GM11168 (cell line): ENCODE data around the gene LIMS2.

Source experiments
- in situ Hi-C: fragments of 300-500 bp; cut with MboI; formaldehyde crosslinking; loops from one replicate; pipeline ENCODE4 v1.12.0; 2022; ENCODE audit warnings: low sequenced_read_pairs; ENCODE audit not compliant: unreplicated experiment

The LIMS2 gene

DNA sequence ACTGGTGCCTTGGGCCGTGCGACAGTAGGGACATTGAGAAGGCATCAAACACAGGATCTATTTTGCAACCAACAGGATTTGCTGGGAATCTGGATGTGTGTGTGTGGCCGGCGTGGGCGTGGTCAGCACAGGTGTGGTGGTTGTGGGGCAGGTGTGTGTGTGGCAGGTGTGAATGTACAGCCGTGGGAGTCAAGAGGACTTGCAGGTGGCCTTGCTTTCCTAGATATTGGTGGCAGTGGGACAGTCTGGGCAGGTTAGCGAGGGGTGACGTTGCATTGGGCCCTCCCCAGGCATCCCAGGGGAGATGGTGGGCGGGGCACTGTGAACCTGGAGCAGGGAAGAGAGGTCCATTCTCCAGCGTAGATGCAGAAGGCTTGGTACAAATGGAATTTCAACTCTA lies 3.2 kb upstream of the LIMS2 start:
- in situ Hi-C loops = no loop called here

DNA sequence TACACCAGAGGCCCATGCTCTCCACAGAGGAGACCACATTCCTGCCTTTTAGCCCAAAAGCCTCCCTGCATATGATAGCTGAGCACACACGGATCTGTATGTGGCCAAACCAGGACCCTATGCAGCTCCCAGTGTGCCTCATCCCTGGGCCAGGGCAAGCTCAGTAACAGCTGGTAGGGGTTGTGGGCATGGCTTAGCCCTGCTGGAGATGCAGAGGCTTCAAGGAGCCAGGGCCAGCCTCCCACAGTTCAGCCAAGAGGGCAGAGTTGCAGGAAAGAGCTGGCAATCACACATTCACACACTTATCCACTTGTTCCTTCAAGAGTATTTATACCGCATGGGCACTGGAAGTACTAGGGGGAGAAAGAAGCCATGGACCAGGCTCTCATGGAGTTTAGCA lies 1.6 kb upstream of the LIMS2 start:
- in situ Hi-C loops = no loop called here

DNA sequence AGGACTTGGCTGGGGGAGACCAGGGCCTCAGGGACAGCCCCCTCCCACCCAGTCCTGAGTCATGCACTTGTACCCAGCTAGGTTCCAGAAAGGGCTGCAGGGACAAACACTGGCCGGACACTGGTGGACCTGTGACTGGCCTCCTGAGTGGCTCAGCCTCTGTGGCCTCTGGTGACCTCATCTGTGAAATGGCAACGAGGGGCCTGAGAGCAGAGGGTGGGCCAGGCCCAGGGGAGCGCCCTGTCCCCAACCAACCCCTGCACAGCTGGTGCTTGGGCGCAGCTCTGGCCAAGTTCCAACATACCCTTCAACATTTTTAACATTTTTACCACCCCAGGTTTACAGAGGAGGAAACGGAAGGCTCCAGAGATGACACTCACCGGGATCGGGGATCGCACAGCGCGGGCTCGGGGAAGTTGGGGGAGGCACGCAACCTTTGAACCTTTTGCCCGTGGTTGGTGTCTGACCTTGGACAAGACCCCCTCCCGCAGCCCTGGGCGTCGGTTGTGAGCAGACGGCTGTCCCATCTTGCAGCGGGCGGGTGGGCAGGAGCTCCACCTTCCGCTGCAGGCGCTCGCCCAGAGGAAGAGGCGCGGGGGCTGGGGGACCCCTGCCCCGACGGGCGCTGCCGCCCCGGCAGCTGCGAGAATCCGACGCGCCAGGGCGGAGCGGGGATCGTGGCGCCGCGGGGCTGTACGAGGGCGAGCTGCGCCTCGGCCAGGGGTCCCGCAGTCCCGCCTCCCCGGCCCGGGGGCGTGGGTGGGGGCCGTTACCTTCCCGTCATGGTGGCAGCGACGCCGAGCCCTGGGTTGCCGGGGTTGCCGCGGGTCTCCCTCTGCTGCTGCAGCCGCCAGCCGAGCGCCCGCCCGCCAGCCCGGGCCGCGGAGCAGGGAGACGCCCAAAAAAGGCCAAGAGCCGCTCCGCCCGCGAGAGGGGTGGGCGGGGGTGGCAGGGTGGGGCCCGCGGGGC lies 805 bp downstream of the LIMS2 start:
- in situ Hi-C loops = no loop called here

DNA sequence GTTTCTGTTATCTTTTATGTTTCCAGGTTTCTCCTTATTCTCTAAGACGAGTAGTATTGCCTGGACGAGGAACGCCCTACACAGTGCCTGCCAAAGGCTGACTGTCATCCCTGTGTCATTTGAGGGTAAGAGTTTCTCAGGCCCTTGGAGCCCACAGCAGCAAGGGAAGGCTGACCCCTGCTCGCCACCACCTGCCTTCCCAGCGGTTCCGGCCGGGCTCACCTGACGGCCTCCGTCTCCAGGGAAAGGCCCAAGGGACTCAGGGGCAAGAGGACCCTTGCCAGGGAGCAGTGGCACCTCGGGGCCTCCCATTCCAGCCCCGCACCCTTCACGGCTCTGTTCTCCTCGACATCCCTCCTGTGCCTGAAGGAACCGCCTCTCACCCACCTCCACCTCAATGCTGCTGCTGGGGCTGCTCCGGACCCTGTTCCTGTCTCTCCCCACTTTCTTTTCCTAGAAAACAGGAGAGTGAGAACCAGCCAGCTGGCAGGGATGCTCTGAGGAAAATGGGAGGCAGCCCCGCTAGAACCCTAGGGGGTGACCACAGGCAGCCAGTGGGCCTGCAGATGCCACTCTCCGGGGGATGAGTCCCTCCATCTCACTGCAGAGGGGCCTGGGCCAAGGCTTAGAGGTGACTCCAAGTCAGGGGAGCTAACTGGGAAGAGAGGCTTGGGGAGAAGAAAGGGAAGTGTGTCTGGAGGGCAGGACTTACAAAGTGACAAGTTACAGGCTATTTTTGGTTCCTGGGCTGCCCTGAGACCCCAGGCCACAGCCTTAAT lies 1.9 kb downstream of the LIMS2 start:
- in situ Hi-C loops = no loop called here

DNA sequence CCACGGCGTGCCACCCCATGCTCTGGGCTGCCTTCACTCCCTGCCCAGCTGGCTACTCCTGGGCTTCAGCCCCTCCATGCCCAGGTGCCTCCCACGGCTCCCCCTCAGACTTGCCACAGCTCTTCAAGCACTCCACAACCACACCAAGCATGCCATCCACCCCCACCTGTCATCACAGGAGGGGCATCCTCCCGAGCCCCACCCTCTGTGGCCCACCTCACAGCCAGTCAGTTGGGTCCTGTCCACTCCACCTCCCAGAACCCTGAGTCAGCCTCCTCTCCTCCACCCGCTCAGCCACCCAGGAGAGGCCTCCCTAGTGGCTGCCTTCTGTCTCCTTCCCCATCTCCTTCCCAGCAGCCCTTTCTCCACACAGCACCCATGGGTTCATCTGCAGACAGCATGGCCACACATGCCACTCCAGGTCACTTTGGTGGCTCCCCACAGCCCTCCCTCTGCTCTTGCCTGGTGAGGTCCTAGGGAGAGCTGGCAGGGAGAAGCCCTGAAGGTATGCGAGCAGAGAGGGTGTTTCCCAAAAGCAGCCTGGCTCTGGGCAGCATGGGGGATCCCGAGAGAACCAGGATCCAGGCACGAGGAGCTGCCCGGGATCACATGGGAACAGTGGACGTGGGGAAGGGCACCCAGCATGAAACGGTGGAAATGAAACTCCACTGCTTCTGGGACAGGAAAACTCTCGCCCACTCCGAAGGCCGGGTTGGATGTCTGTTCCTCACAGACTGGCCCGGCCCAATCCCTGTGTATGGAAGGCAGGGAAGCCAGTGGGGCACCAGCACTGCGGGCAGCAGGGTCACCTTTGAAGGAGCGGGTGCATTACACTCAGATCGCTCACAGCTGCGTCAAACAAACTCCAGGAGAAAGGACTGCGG lies 2.7 kb downstream of the LIMS2 start:
- in situ Hi-C loops = no loop called here

DNA sequence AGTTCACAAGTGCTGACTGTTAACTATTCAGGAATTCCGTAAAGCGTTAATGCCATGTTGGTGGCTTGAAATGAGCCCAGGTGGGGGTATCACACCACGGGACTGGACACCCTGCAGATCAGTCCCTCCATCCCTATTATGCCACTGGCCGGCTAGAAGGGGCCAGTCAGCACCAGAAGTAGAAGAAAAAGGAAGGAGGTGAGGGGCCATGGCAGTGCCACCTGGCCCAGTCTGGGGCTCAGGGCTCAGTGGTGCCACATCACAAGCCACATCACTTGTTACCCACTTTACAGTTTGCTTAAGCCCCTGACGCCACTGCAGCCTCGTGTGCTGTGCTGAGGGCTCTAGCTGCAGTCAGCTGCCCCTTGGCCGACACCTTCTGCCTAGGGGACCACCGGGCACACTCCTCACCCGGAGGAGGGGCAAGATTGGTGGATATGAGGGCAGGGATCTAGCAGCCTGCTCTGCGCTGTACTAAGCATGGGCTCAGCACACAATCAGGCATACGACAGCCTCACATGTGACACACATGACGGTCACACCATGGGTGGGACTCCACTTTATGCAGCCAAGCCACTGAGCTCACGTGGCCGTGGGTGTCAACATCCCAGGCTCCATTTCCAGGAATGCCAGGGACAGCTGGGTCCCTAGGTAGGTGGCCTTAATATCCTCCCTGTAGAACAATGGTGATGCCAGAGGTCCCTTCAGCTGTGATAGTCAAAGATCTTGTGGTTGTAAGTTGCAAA lies 3.6 kb downstream of the LIMS2 start:
- in situ Hi-C loops = no loop called here

- in situ Hi-C loops = no loop called here
Observed at GRCh38 chr2:127670957-127671290, 4.4 kb downstream of the LIMS2 start.

- in situ Hi-C loops = no loop called here
Observed at GRCh38 chr2:127670055-127670956, 5.0 kb downstream of the LIMS2 start.

- in situ Hi-C loops = no loop called here
Observed at GRCh38 chr2:127669056-127669455, 6.3 kb downstream of the LIMS2 start.

DNA sequence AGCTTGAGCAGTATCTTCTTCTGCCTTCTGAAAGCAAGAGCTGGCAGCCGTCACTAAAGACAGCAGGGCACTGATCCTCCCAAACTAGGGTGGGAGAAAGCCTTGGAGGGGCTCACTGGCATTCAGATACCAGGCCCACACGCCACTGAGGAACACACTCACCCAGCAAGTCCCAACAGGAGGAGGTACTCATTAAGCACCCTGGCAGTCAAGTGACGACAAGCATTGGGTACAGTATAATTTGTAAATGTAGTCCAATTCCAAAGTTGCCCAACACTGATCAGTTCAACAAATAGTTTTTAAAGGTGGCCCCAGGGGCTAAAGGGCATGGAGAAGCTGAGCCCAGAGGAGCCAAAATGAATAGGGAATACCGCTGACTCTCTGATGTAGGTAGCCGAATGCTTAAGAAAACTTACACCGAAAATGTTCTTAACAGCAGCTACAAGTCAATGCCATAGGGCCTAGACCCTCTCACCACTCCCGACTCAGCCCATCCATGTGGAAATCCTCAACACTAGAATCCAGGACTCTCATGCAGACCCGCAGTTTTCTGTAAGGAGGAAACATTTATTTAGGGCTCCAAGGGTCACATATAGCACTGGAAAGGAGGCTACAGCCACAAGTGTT lies 9.9 kb downstream of the LIMS2 start:
- in situ Hi-C loops = no loop called here

DNA sequence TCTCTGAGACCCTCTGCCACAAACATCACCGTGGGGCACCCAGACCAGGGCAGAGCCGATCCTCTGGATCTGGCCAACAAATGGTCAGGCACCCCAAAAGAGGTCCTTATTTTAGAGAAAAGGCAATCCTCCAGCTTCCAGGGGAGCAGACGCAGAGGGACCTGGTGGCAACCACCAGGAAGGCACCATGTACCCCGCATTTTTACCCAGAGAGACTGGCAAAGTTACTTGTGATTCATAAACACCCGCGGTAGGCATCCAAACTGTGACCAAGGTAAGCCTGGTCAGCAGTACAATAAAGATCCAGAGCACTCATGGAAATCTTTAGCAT lies 10.5 kb downstream of the LIMS2 start:
- in situ Hi-C loops = no loop called here

DNA sequence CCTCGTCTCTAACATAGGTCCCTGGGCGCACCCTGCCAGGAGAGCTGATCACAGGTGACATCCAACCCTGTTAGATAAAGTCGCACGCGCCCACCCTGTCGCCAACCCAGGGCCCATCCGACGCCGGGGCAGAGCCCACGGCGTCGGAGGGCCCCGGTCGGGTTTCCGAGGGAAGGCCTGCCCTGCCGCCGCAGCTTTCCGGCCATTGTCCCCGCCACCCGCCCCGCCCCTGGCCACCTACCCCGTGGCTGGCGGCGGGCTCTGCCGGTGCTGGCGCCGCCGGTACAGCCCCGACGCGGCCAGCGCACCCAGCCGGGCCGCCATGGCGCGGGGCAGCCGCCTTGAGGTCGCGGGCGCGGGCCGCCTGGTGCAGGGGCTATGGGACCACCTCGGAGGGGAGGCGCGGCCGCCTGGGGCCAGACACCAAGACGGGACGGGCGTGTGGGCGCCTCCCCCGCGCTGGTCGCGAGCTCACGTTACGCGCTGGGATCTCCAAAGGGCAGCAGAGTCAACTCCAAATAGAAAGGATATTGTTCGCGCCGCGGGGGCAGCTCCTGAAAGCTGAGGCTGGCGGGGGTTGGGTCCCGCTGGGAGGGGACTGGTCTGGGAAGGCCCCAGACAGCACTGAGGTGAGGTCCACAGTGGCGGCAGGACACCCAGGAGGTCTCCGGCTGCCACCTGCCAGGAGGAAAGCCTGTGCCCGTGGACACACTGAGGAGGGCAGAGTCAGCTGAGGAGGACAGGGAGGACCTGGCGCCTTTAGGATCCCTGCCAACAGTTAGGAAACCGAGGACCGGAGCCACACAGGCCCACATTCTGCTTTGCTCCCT lies 11.1 kb downstream of the LIMS2 start:
- in situ Hi-C loops = no loop called here

GRCh38 chr2:127663566-127664064 lies 11.7 kb downstream of the LIMS2 start:
- in situ Hi-C loops = no loop called here

GRCh38 chr2:127662937-127663565 lies 12.3 kb downstream of the LIMS2 start:
- in situ Hi-C loops = no loop called here

DNA sequence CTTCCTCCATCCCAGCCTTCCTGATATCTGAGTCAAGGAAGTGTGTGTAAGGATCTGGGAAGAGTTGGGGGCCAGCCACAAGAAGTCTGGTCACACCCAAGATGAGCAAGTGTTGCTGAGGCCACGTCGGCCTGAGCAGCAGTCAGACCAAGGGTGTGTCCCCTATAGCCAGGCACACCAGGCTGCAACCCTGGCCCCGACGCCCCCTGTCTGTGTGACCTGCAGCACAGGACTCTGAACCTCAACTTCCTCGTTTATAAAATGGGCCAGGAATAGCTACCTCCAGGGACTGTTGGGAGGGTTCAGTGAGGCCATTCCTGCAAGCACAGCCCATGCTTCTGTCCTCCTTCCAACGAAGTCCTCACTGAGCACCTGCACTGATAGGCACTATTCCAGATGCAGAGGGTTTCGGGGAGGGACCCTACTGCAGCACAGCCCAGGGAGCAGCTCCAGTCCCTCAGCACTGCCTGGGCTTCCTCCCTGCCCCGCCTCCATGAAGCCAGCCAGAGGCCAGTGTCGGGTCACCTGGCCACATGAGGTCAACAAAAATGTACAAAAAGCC lies 13.3 kb downstream of the LIMS2 start:
- in situ Hi-C loops = no loop called here

DNA sequence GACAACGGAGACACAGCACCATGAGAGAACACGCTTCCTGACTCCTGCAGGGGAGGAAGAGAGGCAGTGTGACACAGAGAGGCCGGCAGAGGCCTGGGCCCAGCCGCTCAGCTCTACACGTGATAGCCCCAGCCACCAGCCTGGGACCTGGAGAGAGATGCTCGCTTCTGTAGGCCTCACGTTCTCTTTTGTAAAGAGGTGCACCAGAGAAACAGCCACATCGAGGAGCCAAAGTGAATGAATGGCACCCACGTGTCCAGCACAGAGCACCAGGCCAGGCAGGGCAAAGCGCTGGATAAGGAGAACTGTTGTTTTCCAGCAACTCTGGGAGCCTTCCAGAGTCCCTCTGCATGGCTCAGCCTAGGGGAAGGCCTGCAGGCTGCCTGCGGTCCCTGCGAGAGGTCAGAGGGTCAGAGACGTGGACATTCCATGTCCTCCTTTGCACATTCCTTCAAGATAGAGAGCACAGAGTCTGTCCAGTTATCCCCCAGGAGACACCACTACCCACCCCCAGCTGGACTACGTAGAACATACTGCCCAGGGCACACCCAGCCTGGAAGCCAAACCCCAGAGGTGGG lies 14.2 kb downstream of the LIMS2 start:
- in situ Hi-C loops = no loop called here

DNA sequence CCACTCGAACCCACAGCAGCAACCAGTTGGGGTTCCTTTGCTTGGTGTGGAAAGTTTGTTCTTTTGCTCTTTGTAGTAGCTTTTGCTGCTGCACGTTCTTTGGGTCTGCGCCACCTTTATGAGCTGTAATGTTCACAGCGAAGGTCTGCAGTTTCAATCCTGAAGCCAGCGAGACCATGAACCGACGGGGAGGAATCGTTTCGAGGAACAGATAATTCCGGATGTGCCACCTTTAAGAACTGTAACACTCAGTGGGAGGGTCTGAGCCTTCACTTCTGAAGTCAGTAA lies 15.1 kb downstream of the LIMS2 start:
- in situ Hi-C loops = no loop called here
